Measurements from ENCODE around the gene CEACAM7. TPM values are rescaled to one million over a fixed set of nuclear protein-coding genes. Genes with fewer than 3 reads are reported as not detected.
"Not testable (repeated sequence)": the region's sequence is repeated elsewhere in the genome, so short reads cannot be mapped to it uniquely, and the experiment has no call there.

The CEACAM7 gene
- total RNA-seq, result not detected in 2 replicates

GRCh38 chr19:41688098-41688497 is at the start of gene CEACAM7:
Gene CEACAM7, minus strand, starts transcription at chr19:41688270. Its CDS starts 105 bp downstream, at chr19:41688165.
- Mint-ChIP-seq H3K36me3 (ENCODE audit: low read depth) (no peaks in the 10 kb centered on the region), H3K4me1 (peaks cover 3% of the 10 kb centered on the region), H3K9me3 (no peaks in the 10 kb centered on the region), H3K27me3 (peaks cover 24% of the 10 kb centered on the region), H3K4me3 (no peak within 1 kb of the TSS), H3K27ac (no peak within 1 kb of the TSS)
- intact Hi-C loops (cut with micrococcal nuclease), result no loop called here
- DNase-seq, result no peak

GRCh38 chr19:41735071-41735600 is 47.1 kb upstream of the CEACAM7 start:
- H3K4me1 Mint-ChIP-seq, result peaks cover 10% of the 10 kb centered on the region
- H3K4me3 Mint-ChIP-seq, result no peak overlapping the region
- intact Hi-C loops (cut with micrococcal nuclease), result no loop called here
- H3K9me3 Mint-ChIP-seq, result no peaks in the 10 kb centered on the region
- H3K27me3 Mint-ChIP-seq, result peaks cover 68% of the 10 kb centered on the region
- H3K36me3 Mint-ChIP-seq (ENCODE audit: low read depth), result no peaks in the 10 kb centered on the region
- no peak overlapping the region for H3K27ac Mint-ChIP-seq
- no peak for DNase-seq

- intact Hi-C loops (cut with micrococcal nuclease), result no loop called here
- H3K27me3 Mint-ChIP-seq, result peaks cover 64% of the 10 kb centered on the region
Measured at GRCh38 chr19:41734585-41734984, 46.5 kb upstream of the CEACAM7 start.

GRCh38 chr19:41734156-41734555 is 46.1 kb upstream of the CEACAM7 start:
- intact Hi-C loops (cut with micrococcal nuclease), result no loop called here
- Mint-ChIP-seq H3K4me1 (peaks cover 6% of the 10 kb centered on the region), H3K27me3 (peaks cover 61% of the 10 kb centered on the region), H3K36me3 (ENCODE audit: low read depth) (no peaks in the 10 kb centered on the region), H3K9me3 (no peaks in the 10 kb centered on the region), H3K27ac (no peak overlapping the region), H3K4me3 (no peak overlapping the region)
- DNase-seq, result no peak

More at GRCh38 chr19:41734585-41734984, 46.5 kb upstream of the CEACAM7 start:
- H3K9me3 Mint-ChIP-seq, result no peaks in the 10 kb centered on the region
- H3K36me3 Mint-ChIP-seq (ENCODE audit: low read depth), result no peaks in the 10 kb centered on the region
- peaks cover 6% of the 10 kb centered on the region for H3K4me1 Mint-ChIP-seq
- DNase-seq, result no peak
- no peak overlapping the region for H3K4me3 Mint-ChIP-seq
- no peak overlapping the region for H3K27ac Mint-ChIP-seq

- Mint-ChIP-seq H3K27me3 (peaks cover 42% of the 10 kb centered on the region), H3K4me1 (no peaks in the 10 kb centered on the region), H3K36me3 (ENCODE audit: low read depth) (no peaks in the 10 kb centered on the region), H3K4me3 (no peak overlapping the region), H3K9me3 (no peaks in the 10 kb centered on the region), H3K27ac (no peak overlapping the region)
- DNase-seq, result no peak
- intact Hi-C loops (cut with micrococcal nuclease), result no loop called here
Measured at GRCh38 chr19:41726493-41726892, 38.4 kb upstream of the CEACAM7 start.

GRCh38 chr19:41720103-41720502 is 32.0 kb upstream of the CEACAM7 start:
- no peaks in the 10 kb centered on the region for H3K9me3 Mint-ChIP-seq
- DNase-seq, result no peak
- H3K4me1 Mint-ChIP-seq, result no peaks in the 10 kb centered on the region
- H3K27ac Mint-ChIP-seq, result no peak overlapping the region
- no peak overlapping the region for H3K4me3 Mint-ChIP-seq
- H3K27me3 Mint-ChIP-seq, result peaks cover 10% of the 10 kb centered on the region
- intact Hi-C loops (cut with micrococcal nuclease), result no loop called here
- H3K36me3 Mint-ChIP-seq (ENCODE audit: low read depth), result no peaks in the 10 kb centered on the region

- peaks cover 12% of the 10 kb centered on the region for H3K27me3 Mint-ChIP-seq
- H3K27ac Mint-ChIP-seq, result no peak overlapping the region
- H3K36me3 Mint-ChIP-seq (ENCODE audit: low read depth), result no peaks in the 10 kb centered on the region
- intact Hi-C loops (cut with micrococcal nuclease), result no loop called here
- H3K4me3 Mint-ChIP-seq, result no peak overlapping the region
- H3K4me1 Mint-ChIP-seq, result no peaks in the 10 kb centered on the region
- no peaks in the 10 kb centered on the region for H3K9me3 Mint-ChIP-seq
- no peak for DNase-seq
Measured at GRCh38 chr19:41718761-41719160, 30.7 kb upstream of the CEACAM7 start.

GRCh38 chr19:41714598-41714997 is 26.5 kb upstream of the CEACAM7 start:
- Mint-ChIP-seq H3K4me1 (no peaks in the 10 kb centered on the region), H3K36me3 (ENCODE audit: low read depth) (no peaks in the 10 kb centered on the region), H3K4me3 (no peak overlapping the region), H3K27me3 (peaks cover 12% of the 10 kb centered on the region), H3K9me3 (no peaks in the 10 kb centered on the region), H3K27ac (no peak overlapping the region)
- intact Hi-C loops (cut with micrococcal nuclease), result no loop called here
- DNase-seq, result no peak

GRCh38 chr19:41711376-41712261 is 23.5 kb upstream of the CEACAM7 start:
- H3K4me1 Mint-ChIP-seq, result peaks cover 5% of the 10 kb centered on the region
- no peaks in the 10 kb centered on the region for H3K9me3 Mint-ChIP-seq
- DNase-seq, result no peak
- peaks cover 13% of the 10 kb centered on the region for H3K27me3 Mint-ChIP-seq
- H3K4me3 Mint-ChIP-seq, result no peak overlapping the region
- H3K27ac Mint-ChIP-seq, result no peak overlapping the region
- H3K36me3 Mint-ChIP-seq (ENCODE audit: low read depth), result no peaks in the 10 kb centered on the region
- intact Hi-C loops (cut with micrococcal nuclease), result no loop called here

- no peak overlapping the region for H3K27ac Mint-ChIP-seq
- peaks cover 19% of the 10 kb centered on the region for H3K27me3 Mint-ChIP-seq
- H3K36me3 Mint-ChIP-seq (ENCODE audit: low read depth), result no peaks in the 10 kb centered on the region
- DNase-seq, result no peak
- H3K4me1 Mint-ChIP-seq, result peaks cover 5% of the 10 kb centered on the region
- intact Hi-C loops (cut with micrococcal nuclease), result no loop called here
- no peak overlapping the region for H3K4me3 Mint-ChIP-seq
- H3K9me3 Mint-ChIP-seq, result no peaks in the 10 kb centered on the region
Measured at GRCh38 chr19:41709951-41710645, 22.0 kb upstream of the CEACAM7 start.

GRCh38 chr19:41709516-41709915 is 21.4 kb upstream of the CEACAM7 start:
- H3K4me3 Mint-ChIP-seq; DNase-seq; intact Hi-C loops (cut with micrococcal nuclease); H3K36me3 Mint-ChIP-seq (ENCODE audit: low read depth); H3K4me1 Mint-ChIP-seq; H3K27ac Mint-ChIP-seq; H3K9me3 Mint-ChIP-seq: not testable (repeated sequence)
- peaks cover 24% of the 10 kb centered on the region for H3K27me3 Mint-ChIP-seq

- Mint-ChIP-seq H3K4me1 (peaks cover 5% of the 10 kb centered on the region), H3K4me3 (no peak within 1 kb of the TSS), H3K27me3 (peaks cover 21% of the 10 kb centered on the region), H3K9me3 (no peaks in the 10 kb centered on the region), H3K27ac (no peak within 1 kb of the TSS), H3K36me3 (ENCODE audit: low read depth) (no peaks in the 10 kb centered on the region)
- intact Hi-C loops (cut with micrococcal nuclease), result no loop called here
- DNase-seq, result no peak
Measured at GRCh38 chr19:41708481-41708880, 20.4 kb upstream of the CEACAM7 start, which contains the start of gene CEACAM5. Gene CEACAM5, plus strand, starts transcription at chr19:41708626. Its CDS starts 106 bp downstream, at chr19:41708732.

GRCh38 chr19:41707871-41708371 is 19.9 kb upstream of the CEACAM7 start:
- Mint-ChIP-seq H3K4me3 (no peak overlapping the region), H3K27ac (no peak overlapping the region), H3K36me3 (ENCODE audit: low read depth) (no peaks in the 10 kb centered on the region), H3K9me3 (no peaks in the 10 kb centered on the region), H3K27me3 (peaks cover 19% of the 10 kb centered on the region), H3K4me1 (peaks cover 5% of the 10 kb centered on the region)
- no peak for DNase-seq
- intact Hi-C loops (cut with micrococcal nuclease), result loop anchor here (1.0 kb wide), 1 partner anchor 38 kb away; no protein-coding TSS in a partner anchor

- Mint-ChIP-seq H3K36me3 (ENCODE audit: low read depth) (no peaks in the 10 kb centered on the region), H3K4me3 (no peak overlapping the region)
Measured at GRCh38 chr19:41707502-41707812, 19.4 kb upstream of the CEACAM7 start.

More at GRCh38 chr19:41707502-41707812, 19.4 kb upstream of the CEACAM7 start:
- no peak for DNase-seq
- Mint-ChIP-seq H3K9me3 (no peaks in the 10 kb centered on the region), H3K4me1 (peaks cover 5% of the 10 kb centered on the region), H3K27me3 (peaks cover 18% of the 10 kb centered on the region), H3K27ac (no peak overlapping the region)
- intact Hi-C loops (cut with micrococcal nuclease), result loop anchor here (1.0 kb wide), 1 partner anchor 39 kb away; no protein-coding TSS in a partner anchor

All from activated CD4-positive, alpha-beta T cell treated with anti-CD3 and anti-CD28 coated beads, Interleukin-2, amount 10 ng/mL, durations not matched to agents 24 days and 14 days (primary cell).